Inferior parietal cortex (tissue), 1 donor: Measurements from ENCODE around the gene CABS1.

Experiments used
- DNase-seq: peaks from one replicate; pipeline ENCODE4 v3.0.0-alpha.2; 2016; ENCODE audit errors: extremely low spot score

CABS1 gene

DNA sequence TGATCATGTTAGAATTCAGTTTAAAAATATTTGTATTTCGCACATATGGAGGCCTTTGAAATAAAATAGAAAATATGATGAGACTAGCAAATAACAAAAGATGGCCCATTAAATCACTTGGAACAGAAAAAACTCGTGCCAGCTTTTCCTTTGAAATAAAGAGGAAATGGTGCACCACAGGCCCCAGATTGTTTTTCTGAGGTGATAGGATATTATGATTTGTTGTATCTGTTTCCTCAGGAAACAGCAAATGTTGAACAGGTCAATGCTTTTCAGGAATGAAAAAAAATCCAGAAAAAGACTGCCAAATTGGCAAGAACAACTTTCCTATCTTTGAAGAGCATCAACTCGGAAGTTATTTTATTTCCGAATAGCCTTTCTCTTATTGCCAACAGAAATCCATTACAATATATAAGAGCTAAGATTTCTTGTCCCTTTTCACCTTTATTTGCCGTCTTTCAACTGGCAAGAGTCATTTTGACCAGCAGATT, 48.0 kb downstream of the CABS1 start, which contains the start of gene SMR3B:
Gene SMR3B, plus strand, starts transcription at position 441 of the 491 bp plus-strand sequence. CDS start 1,380 bp downstream, outside the sequence.
- DNase-seq: no peak
